Astrocyte of the cerebellum (primary cell): ENCODE measurements around the gene FBXW4.
"Not testable (repeated sequence)": the region's sequence is repeated elsewhere in the genome, so short reads cannot be mapped to it uniquely, and the experiment has no call there.

Experiments
- DNase-seq: peaks from one replicate; pipeline ENCODE4 v3.0.0-alpha.2; 2011; ENCODE audit warnings: low read depth
- H3K4me3 ChIP-seq: 2 replicates; pipeline ENCODE4 v1.5.1; 2011; ENCODE audit warnings: mild to moderate bottlenecking, low read depth, low read length, moderate library complexity
- CTCF ChIP-seq: IDR thresholded peaks from 2 replicates; pipeline ENCODE4 v1.5.1; 2012; ENCODE audit warnings: low read length, low read depth, moderate library complexity, mild to moderate bottlenecking; ENCODE audit errors: missing control alignments
- in situ Hi-C: cut with HindIII; loops from 2 replicates; pipeline ENCODE4 v1.10.0; 2017; ENCODE audit warnings: low sequenced_read_pairs

Gene FBXW4

GRCh38 chr10:101645659-101646058, 49.3 kb downstream of the FBXW4 start:
- H3K4me3 ChIP-seq = no peak overlapping the region
- in situ Hi-C loops = no loop called here
- DNase-seq = no peak
- no peak for TF ChIP-seq CTCF

GRCh38 chr10:101644002-101644401, 51.0 kb downstream of the FBXW4 start:
- in situ Hi-C loops = no loop called here
- no peak for DNase-seq
- TF ChIP-seq CTCF = no peak

GRCh38 chr10:101643546-101643945, 51.4 kb downstream of the FBXW4 start:
- in situ Hi-C loops = no loop called here
- no peak for TF ChIP-seq CTCF
- H3K4me3 ChIP-seq = no peak overlapping the region

More at GRCh38 chr10:101644002-101644401, 51.0 kb downstream of the FBXW4 start:
- no peak overlapping the region for H3K4me3 ChIP-seq

GRCh38 chr10:101639141-101639900, 55.6 kb downstream of the FBXW4 start:
- H3K4me3 ChIP-seq = no peak overlapping the region
- no peak for DNase-seq
- in situ Hi-C loops = no loop called here
- TF ChIP-seq CTCF = no peak

More at GRCh38 chr10:101643546-101643945, 51.4 kb downstream of the FBXW4 start:
- DNase-seq = no peak

GRCh38 chr10:101633510-101633909, 61.5 kb downstream of the FBXW4 start:
- in situ Hi-C loops, DNase-seq, H3K4me3 ChIP-seq: not testable (repeated sequence)

GRCh38 chr10:101631821-101632475, 63.0 kb downstream of the FBXW4 start:
- DNase-seq = no peak
- in situ Hi-C loops = no loop called here
- no peak overlapping the region for H3K4me3 ChIP-seq
- no peak for TF ChIP-seq CTCF

- in situ Hi-C loops = no loop called here
- H3K4me3 ChIP-seq = no peak overlapping the region
- DNase-seq = no peak
- no peak for TF ChIP-seq CTCF
These were observed 64.4 kb downstream of the FBXW4 start for GRCh38 chr10:101630633-101630920.
